OCI-LY3 (cell line): ENCODE measurements around the gene PIK3C2G.
"Not testable (repeated sequence)": the region's sequence is repeated elsewhere in the genome, so short reads cannot be mapped to it uniquely, and the experiment has no call there.

Source experiments
- EZH2phosphoT487 ChIP-seq: fragments of 200-600 bp; shearing (Covaris generic); IDR thresholded peaks from 2 replicates; pipeline ENCODE4 v1.6.1; 2018; ENCODE audit warnings: antibody characterized with exemption, mixed run types, low read depth
- TF ChIP-seq, protein P1 (sequence below): fragments of 200-600, 300-600 bp; sonication (generic); IDR thresholded peaks from 2 replicates; pipeline ENCODE4 v1.5.1; 2014; ENCODE audit warnings: antibody characterized with exemption, low read length, low read depth

DNA sequence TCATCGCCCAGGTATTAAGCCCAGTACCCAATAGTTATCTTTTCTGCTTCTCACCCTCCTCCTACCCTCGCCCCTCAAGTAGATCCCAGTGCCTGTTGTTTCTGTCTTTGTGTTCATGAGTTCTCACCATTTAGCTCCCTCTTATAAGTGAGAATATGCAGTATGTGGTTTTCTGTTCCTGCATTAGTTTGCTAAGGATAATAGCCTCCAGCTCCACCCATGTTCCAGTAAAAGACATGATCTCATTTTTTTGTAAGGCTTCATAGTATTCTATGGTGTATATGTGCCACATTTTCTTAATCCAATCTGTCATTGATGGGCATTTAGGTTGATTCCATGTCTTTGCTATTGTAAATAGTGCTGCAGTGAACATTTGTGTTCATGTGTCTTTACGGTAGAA, 281.2 kb downstream of the PIK3C2G start:
- not testable (repeated sequence) for TF ChIP-seq EZH2phosphoT487
- TF ChIP-seq, protein P1, sequence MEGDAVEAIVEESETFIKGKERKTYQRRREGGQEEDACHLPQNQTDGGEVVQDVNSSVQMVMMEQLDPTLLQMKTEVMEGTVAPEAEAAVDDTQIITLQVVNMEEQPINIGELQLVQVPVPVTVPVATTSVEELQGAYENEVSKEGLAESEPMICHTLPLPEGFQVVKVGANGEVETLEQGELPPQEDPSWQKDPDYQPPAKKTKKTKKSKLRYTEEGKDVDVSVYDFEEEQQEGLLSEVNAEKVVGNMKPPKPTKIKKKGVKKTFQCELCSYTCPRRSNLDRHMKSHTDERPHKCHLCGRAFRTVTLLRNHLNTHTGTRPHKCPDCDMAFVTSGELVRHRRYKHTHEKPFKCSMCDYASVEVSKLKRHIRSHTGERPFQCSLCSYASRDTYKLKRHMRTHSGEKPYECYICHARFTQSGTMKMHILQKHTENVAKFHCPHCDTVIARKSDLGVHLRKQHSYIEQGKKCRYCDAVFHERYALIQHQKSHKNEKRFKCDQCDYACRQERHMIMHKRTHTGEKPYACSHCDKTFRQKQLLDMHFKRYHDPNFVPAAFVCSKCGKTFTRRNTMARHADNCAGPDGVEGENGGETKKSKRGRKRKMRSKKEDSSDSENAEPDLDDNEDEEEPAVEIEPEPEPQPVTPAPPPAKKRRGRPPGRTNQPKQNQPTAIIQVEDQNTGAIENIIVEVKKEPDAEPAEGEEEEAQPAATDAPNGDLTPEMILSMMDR = not testable (repeated sequence)
